Fibroblast of skin of right quadriceps (primary cell): ENCODE results near the gene TBC1D22A.

Experiments used
- DNase-seq: peaks from one replicate; pipeline ENCODE4 v3.0.0-alpha.2; 2013

Gene TBC1D22A

GRCh38 chr22:47019012-47019790 lies 256.8 kb downstream of the TBC1D22A start:
- no peak for DNase-seq

GRCh38 chr22:47020166-47020565 lies 257.7 kb downstream of the TBC1D22A start:
- peak; percentile 60 for DNase-seq

GRCh38 chr22:47021371-47022074 lies 259.1 kb downstream of the TBC1D22A start:
- no peak for DNase-seq

- no peak for DNase-seq
These were observed 259.6 kb downstream of the TBC1D22A start for GRCh38 chr22:47022075-47022473.

GRCh38 chr22:47022475-47022874 lies 260.0 kb downstream of the TBC1D22A start:
- DNase-seq, result no peak

- DNase-seq, result no peak
These were observed 261.4 kb downstream of the TBC1D22A start for GRCh38 chr22:47023871-47024270.

- no peak for DNase-seq
These were observed 265.3 kb downstream of the TBC1D22A start for GRCh38 chr22:47027766-47028165.

GRCh38 chr22:47029244-47030074 lies 267.0 kb downstream of the TBC1D22A start:
- DNase-seq, result no peak

- DNase-seq, result no peak
These were observed 267.8 kb downstream of the TBC1D22A start for GRCh38 chr22:47030143-47030661.

GRCh38 chr22:47030881-47031627 lies 268.6 kb downstream of the TBC1D22A start:
- DNase-seq, result no peak

- DNase-seq, result no peak
These were observed 269.1 kb downstream of the TBC1D22A start for GRCh38 chr22:47031628-47031915.

GRCh38 chr22:47032091-47032943 lies 269.9 kb downstream of the TBC1D22A start:
- DNase-seq, result no peak

- no peak for DNase-seq
These were observed 270.7 kb downstream of the TBC1D22A start for GRCh38 chr22:47032956-47033647.

- DNase-seq, result no peak
These were observed 271.2 kb downstream of the TBC1D22A start for GRCh38 chr22:47033648-47034000.

- DNase-seq, result no peak
These were observed 271.8 kb downstream of the TBC1D22A start for GRCh38 chr22:47034076-47034808.

- no peak for DNase-seq
These were observed 272.5 kb downstream of the TBC1D22A start for GRCh38 chr22:47034905-47035419.

- DNase-seq, result no peak
These were observed 273.0 kb downstream of the TBC1D22A start for GRCh38 chr22:47035425-47035881.

GRCh38 chr22:47036352-47036751 lies 273.9 kb downstream of the TBC1D22A start:
- DNase-seq, result no peak

GRCh38 chr22:47036936-47037485 lies 274.6 kb downstream of the TBC1D22A start:
- DNase-seq, result no peak
